ENCODE results near the gene PDE8A. TPM values are rescaled to one million over a fixed set of nuclear protein-coding genes. Genes with fewer than 3 reads are reported as not detected.

PDE8A gene
- total and polyA plus RNA-seq, 10 of the 15 experiments (the other 5 are each of a cell fraction or from before 2014, with no cell fraction given), result 6.7 to 69.2 (median 27.2) TPM

GRCh38 chr15:85005319-85005718 lies 23.7 kb downstream of the PDE8A start:
- BruUV-seq (replicated peaks), result no TSS peak
- in situ Hi-C loops (cut with MboI) (no loop called here), intact Hi-C loops (cut with micrococcal nuclease; ENCODE audit: unreplicated experiment) (no loop called here)
- no peaks in the 10 kb centered on the region for H4K20me1 ChIP-seq (ENCODE audit: control insufficient read depth, insufficient read depth)
- no peak overlapping the region for H3K4me2 ChIP-seq (ENCODE audit: control insufficient read depth, insufficient read depth)
- H3K4me1 ChIP-seq (ENCODE audit: control insufficient read depth, insufficient read depth, low read length), result peaks cover 47% of the 10 kb centered on the region
- ChIA-PET SMC1A (ENCODE audit: uncharacterized antibody, unreplicated experiment) (interaction anchor here (0.7 to 5.4 kb wide), 14 partner anchors 9 to 48 kb away, joined by 3 to 49 read pairs (median 6); no protein-coding TSS in a partner anchor), RAD21 (ENCODE audit: unreplicated experiment) (interaction anchor here (1.1 to 3.1 kb wide), 6 partner anchors 11 to 45 kb away, joined by 3 to 18 read pairs (median 8); no protein-coding TSS in a partner anchor), CTCF (interaction anchor here (0.6 to 3.7 kb wide), 12 partner anchors 10 to 209 kb away, joined by 3 to 21 read pairs (median 4); no protein-coding TSS in a partner anchor), POLR2A (interaction anchor here (0.6 to 6.1 kb wide), 8 partner anchors 13 to 72 kb away, joined by 3 to 39 read pairs (median 8); partner anchors contain the start of gene PDE8A)
- H3K27me3 ChIP-seq (replicated peaks in 1 of 2; ENCODE audit: control insufficient read depth in 2 of 2, insufficient read depth in 2 of 2, low read length in 1 of 2), result no peaks in the 10 kb centered on the region
- no peaks in the 10 kb centered on the region for H3K9me3 ChIP-seq (replicated peaks; ENCODE audit: control insufficient read depth, insufficient read depth, low read length)
- DNase-seq (ENCODE audit: low read depth, low spot score), result no peak
- peaks cover 55% of the 10 kb centered on the region for H3K79me2 ChIP-seq (ENCODE audit: control insufficient read depth, insufficient read depth, low read length)
- H2AFZ ChIP-seq (ENCODE audit: control insufficient read depth, low read depth, low read length), result no peak overlapping the region
- WGBS (ENCODE audit: insufficient coverage, insufficient replicate concordance, low lambda C conversion rate, missing lambda C conversion rate), result 73% methylated on average over 2 of the region's 2 CpGs
- no peaks in the 10 kb centered on the region; a peak in 1 of 4 replicates for H3K36me3 ChIP-seq (ENCODE audit: control insufficient read depth in 2 of 2, insufficient read depth in 2 of 2, low read length in 1 of 2)
- TF ChIP-seq ATF3 (IDR thresholded peaks at IDR 0.05; ENCODE audit: borderline replicate concordance, extremely low read depth, low read depth, low read length), result no peak
- TF ChIP-seq ZNF687 (IDR thresholded peaks at IDR 0.05), result no peak
- TF ChIP-seq TCF12 (IDR thresholded peaks at IDR 0.05; ENCODE audit: low read depth, low read length), result no peak
- no peak for FAIRE-seq
- no peak overlapping the region for H3K27ac ChIP-seq (ENCODE audit: control insufficient read depth, insufficient read depth)
- H3K4me3 ChIP-seq, result no peak overlapping the region
- H3K9ac ChIP-seq (ENCODE audit: control insufficient read depth, insufficient read depth, low read length), result no peak overlapping the region
- no peak for ATAC-seq
